ENCODE data around the gene PEX7. TPM values are rescaled to one million over a fixed set of nuclear protein-coding genes. Genes with fewer than 3 reads are reported as not detected.
"Not testable (repeated sequence)": the region's sequence is repeated elsewhere in the genome, so short reads cannot be mapped to it uniquely, and the experiment has no call there.

PEX7 gene, protein sequence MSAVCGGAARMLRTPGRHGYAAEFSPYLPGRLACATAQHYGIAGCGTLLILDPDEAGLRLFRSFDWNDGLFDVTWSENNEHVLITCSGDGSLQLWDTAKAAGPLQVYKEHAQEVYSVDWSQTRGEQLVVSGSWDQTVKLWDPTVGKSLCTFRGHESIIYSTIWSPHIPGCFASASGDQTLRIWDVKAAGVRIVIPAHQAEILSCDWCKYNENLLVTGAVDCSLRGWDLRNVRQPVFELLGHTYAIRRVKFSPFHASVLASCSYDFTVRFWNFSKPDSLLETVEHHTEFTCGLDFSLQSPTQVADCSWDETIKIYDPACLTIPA
- polyA plus RNA-seq (ENCODE audit: insufficient read length in 4 of 4) = 10 to 100 TPM; 12.3 to 17.0 (median 14.7) TPM

DNA sequence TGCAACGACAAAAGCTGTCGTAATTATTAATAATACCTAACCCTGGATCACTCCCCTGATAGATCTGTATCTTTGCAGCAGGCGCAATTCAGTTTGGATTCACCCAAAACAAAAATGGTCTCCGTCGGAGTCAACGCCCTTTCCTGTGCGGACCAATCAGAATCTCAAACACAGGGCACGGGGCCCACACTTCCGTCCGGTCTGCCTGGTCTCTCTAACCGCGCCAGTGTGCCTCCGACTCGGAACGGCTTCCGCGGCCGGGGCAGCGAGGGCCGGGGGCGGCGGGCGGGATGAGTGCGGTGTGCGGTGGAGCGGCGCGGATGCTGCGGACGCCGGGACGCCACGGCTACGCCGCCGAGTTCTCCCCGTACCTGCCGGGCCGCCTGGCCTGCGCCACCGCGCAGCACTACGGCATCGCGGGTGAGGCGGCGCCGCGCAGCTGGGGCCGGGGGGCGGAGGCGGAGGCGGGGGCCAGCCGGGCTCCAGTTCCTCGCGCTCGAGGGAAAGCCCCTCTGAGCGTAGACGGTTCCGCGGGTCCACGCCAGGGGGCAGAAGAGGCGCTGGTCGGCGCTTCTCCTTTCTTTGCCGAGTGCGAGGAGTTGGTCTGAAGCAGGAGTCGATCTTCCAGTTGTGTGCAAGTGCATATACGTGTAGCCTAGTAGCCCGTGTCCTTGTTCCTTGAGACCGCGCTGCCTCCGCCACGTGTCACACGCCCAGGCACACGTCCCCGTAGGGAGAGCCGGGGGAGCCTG lies at the start of gene PEX7:
Gene PEX7, plus strand, starts transcription at position 217 of the 752 bp plus-strand sequence. Its CDS starts 74 bp downstream, at position 291.
- DNase-seq (ENCODE audit: low read depth in 4 of 4, low spot score in 3 of 4) = peak; percentile 80 to 90 (median 84)

DNA sequence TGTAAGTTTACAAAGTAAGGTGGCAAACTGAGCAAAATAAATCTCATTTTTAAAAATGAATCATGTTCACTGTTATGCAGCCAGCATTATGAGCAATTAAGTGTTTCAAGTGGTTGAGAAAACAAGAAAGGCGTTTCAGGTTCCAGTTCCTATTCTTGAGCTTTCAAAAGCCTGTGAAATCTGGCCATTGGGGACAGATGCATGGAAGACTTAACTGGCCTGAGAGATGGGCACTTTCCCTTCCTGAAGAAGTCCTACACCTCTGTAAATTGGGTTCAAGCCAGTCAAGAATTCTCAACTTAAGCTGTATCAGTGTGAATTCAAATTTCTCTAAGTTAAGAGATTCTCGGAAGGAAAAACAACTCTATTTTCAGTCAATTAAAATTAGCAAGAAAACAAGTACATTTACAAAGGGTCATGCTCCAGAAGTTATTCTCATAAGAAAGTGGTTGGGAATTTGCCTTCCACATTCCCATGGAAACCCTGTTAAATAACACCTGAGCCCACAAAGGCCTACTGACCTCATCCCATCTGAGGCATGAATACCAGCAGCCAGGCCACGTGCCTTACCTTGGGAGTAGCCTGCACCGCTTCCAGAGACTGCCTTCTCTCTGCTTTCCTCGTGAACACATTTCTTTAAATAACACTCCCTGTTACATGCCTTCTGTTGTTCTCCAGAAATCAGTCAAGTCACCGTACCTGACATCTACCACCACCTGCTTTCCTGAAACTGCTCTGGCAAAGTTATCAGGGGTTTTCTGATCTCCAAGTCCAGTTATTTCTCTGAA lies 49.5 kb upstream of the PEX7 start:
- DNase-seq (ENCODE audit: low read depth in 4 of 4, low spot score in 3 of 4) = peak in 2 of 4 donors; percentile 18 to 47

DNA sequence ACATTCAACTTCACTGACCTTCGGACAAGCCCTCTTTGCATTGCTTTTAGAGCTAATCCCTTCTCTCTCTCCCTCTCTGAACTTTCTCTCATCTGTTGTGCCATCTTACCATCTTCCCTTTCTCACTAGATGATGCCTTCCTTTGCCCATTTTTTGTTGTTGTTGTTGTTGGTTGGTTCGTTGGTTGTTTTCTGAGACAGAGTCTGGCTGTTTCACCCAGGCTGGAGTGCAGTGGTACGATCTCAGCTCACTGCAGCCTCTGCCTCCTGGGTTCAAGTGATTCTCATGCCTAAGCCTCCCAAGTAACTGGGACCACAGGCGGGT lies 49.0 kb upstream of the PEX7 start:
- no peak for DNase-seq (ENCODE audit: low read depth in 4 of 4, low spot score in 3 of 4)

DNA sequence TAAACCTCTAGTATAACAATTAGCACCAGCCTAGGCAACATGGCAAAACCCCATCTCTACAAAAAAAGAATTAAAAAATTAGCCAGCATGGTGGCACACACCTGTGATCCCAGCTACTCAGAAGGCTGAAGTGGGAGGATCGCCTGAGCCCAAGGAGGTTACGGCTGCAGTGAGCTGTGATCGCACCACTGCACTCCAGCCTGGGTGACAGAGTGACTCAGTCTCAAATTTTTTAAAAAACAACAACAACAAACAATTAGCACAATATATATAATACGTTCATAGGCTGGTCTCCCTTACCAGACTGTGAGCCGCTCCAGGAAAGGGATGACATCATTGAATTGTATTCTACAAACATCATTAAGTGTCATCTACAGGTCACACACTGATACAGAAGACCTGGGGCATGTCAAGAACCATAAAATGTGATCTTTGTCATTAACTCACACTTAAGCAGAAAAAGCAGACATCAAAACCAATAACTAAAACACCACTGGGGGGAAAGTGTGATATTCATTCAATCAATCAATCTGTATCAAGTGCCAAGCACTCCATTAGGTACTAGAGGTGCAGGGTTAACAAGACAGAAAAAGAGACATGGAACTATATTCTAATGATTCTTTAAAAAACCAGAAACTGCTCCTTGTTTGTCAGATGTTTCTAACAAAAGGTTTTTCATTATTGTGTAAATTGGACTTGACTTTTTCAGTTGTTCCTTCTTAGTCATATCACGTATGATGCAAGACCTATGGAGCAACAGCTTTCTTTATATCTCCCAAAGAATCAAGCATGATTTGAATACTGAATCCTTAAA lies 48.0 kb upstream of the PEX7 start:
- DNase-seq (ENCODE audit: low read depth in 4 of 4, low spot score in 3 of 4) = no peak

DNA sequence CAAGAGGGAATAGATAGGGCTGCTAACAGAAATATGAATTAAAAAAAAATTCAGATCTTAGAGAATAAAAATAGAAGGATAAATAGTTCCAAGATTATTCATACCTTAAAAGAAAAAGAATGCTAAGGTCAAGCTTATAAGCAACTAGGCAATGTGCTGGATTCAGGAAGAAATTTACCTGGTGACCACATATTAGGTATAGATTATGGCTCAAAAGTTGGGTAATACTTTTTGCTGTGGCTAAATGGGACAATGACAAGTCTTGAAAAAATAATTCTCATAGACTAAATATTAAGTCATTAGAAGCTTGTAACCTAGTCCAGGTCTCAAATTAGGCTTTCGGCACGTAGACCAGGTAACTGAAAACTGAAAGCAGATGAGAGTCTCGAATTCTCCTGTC lies 47.3 kb upstream of the PEX7 start:
- DNase-seq (ENCODE audit: low read depth in 4 of 4, low spot score in 3 of 4) = no peak

DNA sequence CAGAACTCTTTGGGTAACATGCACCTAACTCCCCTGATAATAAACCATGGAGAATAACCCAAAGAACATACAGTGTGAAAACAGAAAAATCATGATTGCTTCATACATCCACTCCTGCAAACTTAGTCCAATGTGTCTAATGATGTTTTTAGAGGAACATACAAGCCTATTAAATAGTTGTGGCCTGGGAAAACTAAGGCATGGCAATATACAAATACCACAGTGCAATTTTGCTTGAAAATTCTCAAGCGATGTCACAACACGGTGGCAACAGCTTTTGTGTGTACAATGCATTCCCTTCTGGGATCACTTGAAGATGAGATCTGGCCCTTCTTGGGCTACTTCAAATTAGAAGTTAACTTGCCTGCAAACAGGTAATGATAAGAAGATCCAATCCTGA lies 46.8 kb upstream of the PEX7 start:
- DNase-seq (ENCODE audit: low read depth in 4 of 4, low spot score in 3 of 4) = no peak

DNA sequence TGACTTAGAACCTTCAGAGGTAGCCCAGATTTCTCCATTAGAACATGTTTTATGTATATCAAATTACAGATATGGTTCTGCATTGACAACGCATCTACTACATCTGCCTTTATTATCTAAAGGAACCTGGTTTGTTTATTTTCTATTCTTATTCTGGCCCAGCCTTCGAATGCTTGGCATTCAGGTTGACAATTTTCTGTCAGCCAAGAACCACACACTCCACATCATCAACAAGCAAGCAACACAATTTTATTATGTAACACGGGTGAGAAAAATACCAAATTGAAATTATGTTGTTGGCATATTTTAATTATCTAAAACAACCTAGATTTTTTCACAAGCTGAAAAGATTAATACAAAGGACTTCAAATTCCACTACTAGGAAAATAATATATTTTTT lies 44.7 kb upstream of the PEX7 start:
- DNase-seq (ENCODE audit: low read depth in 4 of 4, low spot score in 3 of 4) = no peak

DNA sequence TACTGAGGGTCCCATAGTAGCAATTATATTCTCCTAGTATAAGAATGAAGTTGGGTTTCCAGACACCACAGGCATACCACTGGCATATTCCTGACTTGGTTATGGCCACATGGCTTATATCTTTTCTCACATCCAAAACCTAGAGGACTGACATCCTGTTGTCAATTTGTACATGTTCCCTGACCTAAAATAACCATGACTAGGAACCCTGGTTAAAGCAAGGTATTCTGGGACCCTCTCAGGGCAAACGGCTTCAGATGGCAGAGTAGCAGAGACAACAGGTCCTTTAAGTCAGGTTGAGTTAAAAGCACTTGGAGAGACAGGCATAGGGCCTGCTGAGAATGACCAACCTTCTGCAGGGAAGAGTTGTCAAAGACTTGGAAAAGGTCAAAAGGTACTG lies 42.7 kb upstream of the PEX7 start:
- DNase-seq (ENCODE audit: low read depth in 4 of 4, low spot score in 3 of 4) = no peak

DNA sequence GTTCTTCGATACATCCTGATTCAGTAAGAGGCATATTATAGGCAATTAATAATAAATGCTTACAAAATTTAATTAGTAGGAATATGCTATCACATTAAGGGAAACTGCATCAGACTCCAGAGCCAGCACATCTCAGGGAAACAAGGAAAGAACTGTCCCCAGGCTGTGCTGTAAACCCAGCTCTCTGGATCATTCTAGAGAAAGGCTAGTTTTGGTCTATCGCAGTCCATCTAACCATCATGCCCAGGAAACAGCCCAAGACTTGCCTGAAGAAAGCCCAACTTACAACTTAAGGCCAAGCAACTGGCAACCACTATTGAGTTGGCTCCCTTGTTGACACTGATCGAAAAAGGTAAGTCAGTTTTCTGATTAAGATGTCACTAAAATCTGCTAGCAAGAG lies 41.4 kb upstream of the PEX7 start:
- no peak for DNase-seq (ENCODE audit: low read depth in 4 of 4, low spot score in 3 of 4)

DNA sequence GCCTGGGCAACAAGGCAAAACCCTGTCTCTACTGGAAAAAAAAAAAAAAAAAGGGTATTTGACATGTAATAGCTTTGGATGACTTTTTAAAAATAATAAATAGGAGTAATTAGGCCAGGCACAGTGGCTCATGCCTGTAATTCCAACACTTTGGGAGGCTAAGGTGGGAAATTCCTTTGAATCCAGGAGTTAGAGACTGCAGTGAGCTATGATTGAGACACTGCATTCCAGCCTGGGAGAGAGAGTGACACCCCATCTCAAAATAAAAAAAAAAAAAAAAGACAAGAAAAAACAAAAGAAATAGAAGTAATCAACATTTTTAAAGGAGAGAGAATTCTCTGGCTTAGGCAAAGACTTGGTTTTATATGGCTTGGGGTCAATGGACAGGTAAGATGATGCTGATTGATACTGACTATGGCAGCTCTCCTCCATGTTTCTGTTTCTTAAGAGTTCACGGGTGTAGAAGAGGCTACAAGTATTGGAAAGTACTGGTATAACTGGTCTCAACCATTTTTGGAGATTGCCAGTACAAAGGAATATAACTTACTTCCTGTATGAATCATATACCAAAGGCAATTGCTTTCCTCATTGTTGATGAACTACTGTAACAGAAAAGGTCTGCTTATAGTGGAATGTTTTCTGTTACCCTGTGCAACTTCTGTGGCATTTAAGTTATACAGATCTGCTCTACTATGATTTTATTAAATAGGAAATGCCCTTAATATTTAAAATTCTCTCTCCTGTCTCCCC lies 40.2 kb upstream of the PEX7 start:
- DNase-seq (ENCODE audit: low read depth in 4 of 4, low spot score in 3 of 4) = no peak

DNA sequence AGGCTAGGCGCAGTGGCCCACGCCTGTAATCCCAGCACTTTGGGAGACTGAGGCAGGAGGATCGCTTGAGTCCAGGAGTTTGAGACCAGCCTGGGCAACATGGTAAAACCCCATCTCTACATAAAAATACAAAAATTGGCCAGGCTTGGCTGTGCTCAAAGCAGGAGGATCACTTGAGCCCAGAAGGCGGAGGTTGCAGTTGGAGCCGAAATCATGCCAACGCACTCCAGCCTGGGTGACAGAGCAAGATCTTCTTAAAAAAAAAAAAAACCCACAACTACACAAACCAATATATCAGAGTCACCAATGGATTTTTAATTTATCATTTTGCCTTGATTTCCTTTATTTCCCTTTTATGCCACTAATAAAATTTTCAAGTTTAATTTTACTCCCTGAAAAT lies 39.4 kb upstream of the PEX7 start:
- no peak for DNase-seq (ENCODE audit: low read depth in 4 of 4, low spot score in 3 of 4)

DNA sequence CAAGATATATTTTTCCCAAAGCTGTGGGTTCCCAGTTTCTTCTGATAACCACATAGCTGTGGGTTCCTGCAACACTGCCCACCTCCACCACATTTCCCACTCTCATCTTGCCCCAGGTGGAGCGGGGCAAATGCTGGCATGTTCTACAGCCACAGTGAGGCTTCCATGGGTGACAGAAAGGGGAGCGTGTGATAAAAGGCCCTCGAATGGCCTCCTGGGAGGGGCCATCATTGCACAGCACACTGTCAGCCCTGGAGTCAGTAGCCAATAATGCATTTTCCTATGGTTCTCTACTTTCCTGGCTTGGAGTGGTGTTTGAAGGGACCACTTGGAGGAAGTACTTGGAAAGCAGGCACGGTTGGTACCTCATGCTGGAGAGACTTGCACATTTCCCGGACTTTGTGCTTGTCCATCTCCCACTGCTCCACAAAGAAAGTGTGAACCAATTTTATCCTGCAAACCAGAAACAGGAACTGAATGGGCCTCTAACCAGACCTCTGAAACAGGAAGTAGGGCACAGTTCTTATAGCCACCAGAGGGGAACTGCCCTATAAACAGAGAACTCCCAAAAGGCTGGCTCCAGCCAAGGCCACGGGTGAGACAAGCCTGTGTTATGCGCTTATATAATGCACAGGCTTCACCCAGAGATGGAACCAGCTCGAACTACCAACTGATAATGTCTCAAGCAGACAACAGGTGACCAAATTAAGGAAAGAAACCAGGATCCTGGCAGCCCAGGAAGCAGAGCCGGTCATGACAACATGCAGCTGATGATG lies 38.7 kb upstream of the PEX7 start:
- no peak for DNase-seq (ENCODE audit: low read depth in 4 of 4, low spot score in 3 of 4)

DNA sequence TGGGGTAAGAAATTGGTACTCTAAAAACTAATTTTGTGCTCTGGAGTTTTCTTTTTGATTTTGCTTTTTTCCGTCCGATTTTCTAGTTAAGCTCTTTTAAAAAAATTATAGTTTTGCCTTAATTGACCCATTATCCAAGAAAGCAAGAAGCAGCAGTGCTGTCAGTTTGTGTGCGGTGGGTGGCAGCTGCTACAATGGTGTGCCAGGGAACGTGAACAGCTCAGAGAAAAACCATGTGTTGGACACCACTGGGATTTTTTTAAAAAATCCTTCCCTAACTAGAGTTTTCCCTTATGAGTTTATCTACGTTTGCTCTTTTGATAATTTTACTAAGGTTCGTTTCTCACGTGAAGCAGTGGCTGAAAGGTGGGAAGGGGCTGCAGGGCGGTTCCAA lies 38.1 kb upstream of the PEX7 start:
- DNase-seq (ENCODE audit: low read depth in 4 of 4, low spot score in 3 of 4) = no peak

DNA sequence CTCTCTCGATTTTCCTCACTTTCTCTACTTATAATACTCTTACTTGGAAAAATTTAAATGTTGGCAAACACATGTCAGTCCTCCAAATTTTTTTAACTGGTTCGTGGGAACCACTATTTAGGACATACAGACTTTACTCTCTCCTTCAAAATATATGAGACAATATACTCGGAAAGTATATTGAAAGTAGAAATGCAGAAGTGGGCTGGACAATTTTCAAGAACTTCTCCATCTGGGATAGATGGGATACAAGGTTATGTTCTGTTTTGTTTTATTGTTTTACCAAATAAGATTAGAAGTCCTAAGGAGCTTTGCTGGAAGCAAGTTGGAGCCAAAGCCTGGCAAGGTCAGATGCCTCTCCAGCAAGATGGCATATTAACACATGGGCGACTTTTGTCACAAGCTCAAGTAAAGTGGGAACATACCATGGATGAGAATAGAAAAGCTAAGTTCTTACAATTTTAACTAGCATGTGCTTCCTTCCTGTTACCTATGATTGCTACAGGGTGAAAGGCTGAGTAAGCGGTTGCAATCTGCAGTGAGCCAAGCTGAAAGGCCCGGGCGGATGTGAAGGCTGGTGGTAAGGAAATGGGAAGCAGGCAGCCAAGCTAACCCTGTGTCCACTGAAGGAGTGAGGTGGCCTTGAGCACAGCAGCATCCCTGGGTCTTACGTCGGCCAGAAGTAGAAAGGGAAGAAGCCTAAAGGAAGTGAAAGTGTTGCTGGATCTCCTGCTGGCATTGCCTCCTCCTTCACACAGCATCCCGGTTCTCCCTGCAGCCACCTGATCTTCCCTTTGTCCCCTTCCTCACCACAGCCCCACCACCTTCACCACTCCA lies 37.3 kb upstream of the PEX7 start:
- DNase-seq (ENCODE audit: low read depth in 4 of 4, low spot score in 3 of 4) = no peak

DNA sequence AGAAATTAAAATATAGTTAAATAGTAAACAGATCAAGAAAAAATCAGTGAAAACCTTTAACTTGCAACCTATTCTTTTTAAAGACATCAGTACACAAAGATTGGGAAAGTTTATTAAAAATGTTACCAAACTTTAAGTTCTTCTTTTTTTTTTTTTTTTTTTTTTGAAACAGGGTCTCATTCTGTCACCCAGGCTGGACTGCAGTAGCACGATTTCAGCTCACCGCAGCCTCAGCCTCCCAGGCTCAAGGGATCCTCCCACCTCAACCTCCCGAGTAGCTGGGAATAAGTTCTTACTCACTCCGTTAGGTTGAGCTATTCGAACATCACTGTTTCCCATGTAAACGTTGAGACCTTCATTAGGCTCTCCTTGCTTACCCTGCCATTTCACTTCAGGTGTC lies 35.7 kb upstream of the PEX7 start:
- DNase-seq (ENCODE audit: low read depth in 4 of 4, low spot score in 3 of 4) = no peak

DNA sequence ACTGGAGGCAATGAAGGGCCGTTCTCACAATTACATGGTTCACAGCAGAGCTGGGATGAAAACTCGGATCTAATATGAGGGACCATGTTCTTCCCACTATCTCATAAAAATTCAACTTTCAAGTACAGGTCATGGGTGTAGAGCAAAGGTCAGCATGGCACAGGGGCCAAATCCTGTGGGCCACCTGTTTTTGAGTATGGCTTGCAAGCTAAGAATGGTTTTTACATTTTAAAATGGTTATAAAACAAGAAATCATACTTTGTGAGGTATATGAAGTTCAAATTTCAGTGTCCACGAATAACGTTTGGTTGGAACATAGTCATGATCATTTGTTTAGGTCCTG lies 34.7 kb upstream of the PEX7 start:
- no peak for DNase-seq (ENCODE audit: low read depth in 4 of 4, low spot score in 3 of 4)

DNA sequence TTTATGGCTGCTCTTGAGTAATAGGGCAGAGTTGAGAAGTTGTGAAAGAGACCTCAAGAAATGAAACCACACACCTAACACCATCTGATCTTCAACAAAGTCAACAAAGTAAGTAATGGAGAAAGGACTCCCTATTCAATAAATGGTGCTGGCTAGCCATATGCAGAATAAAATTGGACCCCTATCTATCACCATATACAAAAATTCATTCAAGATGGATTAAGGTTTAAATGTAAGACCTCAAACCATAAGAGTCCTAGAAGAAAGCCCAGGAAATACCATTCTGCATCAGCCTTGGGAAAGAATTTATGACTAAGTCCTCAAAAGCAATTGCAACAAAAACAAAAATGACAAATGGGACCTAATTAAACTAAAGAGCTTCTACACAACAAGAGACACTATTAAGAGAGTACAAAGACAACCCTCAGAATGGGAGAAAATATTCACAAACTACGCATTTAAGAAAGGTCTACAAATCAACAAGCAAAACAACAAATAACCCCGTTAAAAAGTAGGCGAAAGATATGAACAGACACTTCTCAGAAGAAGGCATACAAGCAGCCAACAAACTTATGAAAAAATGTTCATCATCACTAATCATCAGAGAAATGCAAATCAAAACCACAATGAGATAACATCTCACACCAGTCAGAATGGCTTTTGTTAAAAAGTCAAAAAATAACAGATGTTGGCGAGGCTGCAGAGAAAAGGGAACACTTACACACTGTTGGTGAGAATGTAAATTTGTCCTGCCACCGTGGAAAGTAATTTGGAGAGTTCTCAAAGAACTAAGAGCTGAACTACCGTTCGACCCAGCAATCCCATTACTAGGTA lies 34.1 kb upstream of the PEX7 start:
- DNase-seq (ENCODE audit: low read depth in 4 of 4, low spot score in 3 of 4) = no peak

DNA sequence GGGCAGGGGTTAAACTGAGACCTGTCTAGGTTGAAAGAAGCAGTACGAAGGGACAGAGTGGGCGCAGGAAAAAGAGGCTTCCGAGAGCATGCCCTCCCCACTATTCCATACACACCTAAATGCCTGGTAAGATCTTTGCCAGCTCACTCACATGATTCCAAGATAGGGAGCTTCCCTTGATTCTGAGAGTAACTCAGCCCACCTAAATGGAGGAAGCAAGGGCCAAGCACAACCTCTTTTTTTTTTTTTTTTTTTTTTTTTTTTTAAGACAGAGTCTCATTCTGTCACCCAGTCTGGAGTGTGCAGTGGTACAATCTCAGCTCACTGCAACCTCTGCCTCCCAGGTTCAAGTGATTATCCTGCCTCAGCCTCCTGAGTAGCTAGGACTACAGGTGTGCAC lies 33.0 kb upstream of the PEX7 start:
- DNase-seq (ENCODE audit: low read depth in 4 of 4, low spot score in 3 of 4) = not testable (repeated sequence)

Data from right renal pelvis (tissue), 4 donors.